Thymus (tissue), 11 donors: ENCODE measurements around the gene KCNG2. TPM values are rescaled to one million over a fixed set of nuclear protein-coding genes. Genes with fewer than 3 reads are reported as not detected.

Experiments
- DNase-seq, 9 donors: peaks; one replicate each; pipeline ENCODE4 v3.0.0-alpha.2; 2013; ENCODE audit warnings: low spot score in 9 of 9, low read depth in 6 of 9, missing footprints in 1 of 9
- H3K27ac ChIP-seq, 2 donors: one replicate each; pipeline ENCODE4 v1.5.1; 2013; ENCODE audit warnings: control low read depth in 1 of 2, low read depth in 1 of 2, low read length in 1 of 2, mild to moderate bottlenecking in 1 of 2, moderate library complexity in 1 of 2
- H3K27me3 ChIP-seq, 2 donors: one replicate each; pipeline ENCODE4 v1.5.1; 2013; ENCODE audit warnings: low read length in 1 of 2; ENCODE audit not compliant: control insufficient read depth in 2 of 2, insufficient read depth in 1 of 2
- H3K36me3 ChIP-seq, 2 donors: one replicate each; pipeline ENCODE4 v1.5.1; 2013; ENCODE audit warnings: low read length in 1 of 2, mild to moderate bottlenecking in 1 of 2, moderate library complexity in 1 of 2; ENCODE audit not compliant: control insufficient read depth in 2 of 2, insufficient read depth in 2 of 2
- H3K4me1 ChIP-seq, 2 donors: one replicate each; pipeline ENCODE4 v1.5.1; 2013; ENCODE audit warnings: low read length in 2 of 2; ENCODE audit not compliant: control insufficient read depth in 2 of 2, insufficient read depth in 2 of 2
- H3K4me3 ChIP-seq, 2 donors: one replicate each; pipeline ENCODE4 v1.5.1; 2013; ENCODE audit warnings: low read length in 2 of 2, control low read depth in 1 of 2, mild to moderate bottlenecking in 1 of 2
- H3K9me3 ChIP-seq, 2 donors: one replicate each; pipeline ENCODE4 v1.5.1; 2013; ENCODE audit warnings: low read length in 1 of 2, mild to moderate bottlenecking in 1 of 2; ENCODE audit not compliant: control insufficient read depth in 2 of 2, insufficient read depth in 1 of 2
- WGBS: extraction: QIAGEN DNeasy Blood & Tissue Kit; methylation state at CpG from one replicate; pipeline ENCODE4 v1.1.7; 2013; 5-methylcytosine and 5-hydroxymethylcytosine counted together
- polyA plus RNA-seq: library from polyadenylated mRNA; stranded (reverse); fragments of 200-250 nt; gene quantifications from one replicate; pipeline ENCODE4 v1.2.3, GENCODE V29; 2013
- total RNA-seq: library from RNA; stranded (reverse); fragments of 120-200 nt; gene quantifications from one replicate; pipeline ENCODE4 v1.2.4, GENCODE V29; 2013
- donor health status: healthy.

KCNG2 gene
- total and polyA plus RNA-seq, 2 donors: 0.14 to 0.19 TPM

DNA sequence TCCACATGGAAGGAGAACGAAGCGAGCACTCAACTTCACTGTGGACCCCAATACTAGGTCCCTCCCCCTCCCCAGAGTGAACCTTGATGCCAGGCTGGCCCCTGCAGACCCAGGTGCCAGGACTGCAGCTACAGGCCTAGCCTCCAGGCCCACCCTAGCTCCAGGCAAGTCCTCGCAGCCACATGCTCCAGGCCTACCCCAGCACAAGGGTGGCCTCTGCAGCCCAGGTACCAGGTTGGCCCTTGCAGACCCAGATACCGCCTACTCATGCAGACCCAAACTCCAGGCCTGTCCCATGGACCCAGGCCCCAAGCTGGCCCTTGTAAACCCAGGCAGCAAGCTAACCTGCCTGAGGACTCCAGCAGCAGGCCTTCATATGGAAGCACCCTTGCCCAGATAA, 44.2 kb downstream of the KCNG2 start:
- Histone ChIP-seq H3K27ac (no peak overlapping the region), H3K4me3 (no peak overlapping the region), H3K9me3 (peaks cover 4 to 5% of the 10 kb centered on the region in 2 donors), H3K27me3 (no peaks in the 10 kb centered on the region), H3K4me1 (no peaks in the 10 kb centered on the region), H3K36me3 (no peaks in the 10 kb centered on the region)
- no peak for DNase-seq
- 96% methylated on average over 4 of the region's 4 CpGs for WGBS

DNA sequence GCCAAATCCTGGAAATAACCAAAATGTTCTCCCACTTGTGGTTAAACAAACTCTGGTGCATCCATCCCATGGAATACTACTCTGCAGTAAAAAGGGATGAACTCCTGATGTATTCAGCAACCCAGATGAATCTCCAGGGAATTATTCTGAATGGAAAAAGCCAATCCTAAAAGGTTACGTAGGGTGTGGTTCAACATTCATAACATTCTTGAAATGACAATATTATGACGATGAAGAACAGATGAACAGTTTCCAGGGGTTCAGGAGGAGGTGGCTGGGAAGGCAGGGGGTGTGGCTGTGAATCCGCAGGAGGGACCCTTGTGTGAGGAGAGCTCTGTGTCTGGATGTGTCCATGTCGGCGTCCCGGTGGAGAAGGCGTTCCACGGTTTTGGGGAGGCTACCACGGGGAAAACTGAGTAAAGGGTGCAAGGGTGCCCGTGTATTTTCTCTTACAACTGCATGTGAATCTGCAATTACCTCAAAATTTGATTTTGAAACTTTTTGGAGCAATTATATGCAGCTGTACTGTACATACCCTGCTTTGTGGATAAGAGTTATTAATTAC, 47.3 kb downstream of the KCNG2 start:
- no peaks in the 10 kb centered on the region for H3K4me1 ChIP-seq
- no peaks in the 10 kb centered on the region for H3K36me3 ChIP-seq
- H3K9me3 ChIP-seq: peaks cover 5 to 6% of the 10 kb centered on the region in 2 donors
- no peak overlapping the region for H3K4me3 ChIP-seq
- 96% methylated on average over 10 of the region's 10 CpGs for WGBS
- no peak overlapping the region for H3K27ac ChIP-seq
- H3K27me3 ChIP-seq: no peaks in the 10 kb centered on the region
- no peak for DNase-seq

DNA sequence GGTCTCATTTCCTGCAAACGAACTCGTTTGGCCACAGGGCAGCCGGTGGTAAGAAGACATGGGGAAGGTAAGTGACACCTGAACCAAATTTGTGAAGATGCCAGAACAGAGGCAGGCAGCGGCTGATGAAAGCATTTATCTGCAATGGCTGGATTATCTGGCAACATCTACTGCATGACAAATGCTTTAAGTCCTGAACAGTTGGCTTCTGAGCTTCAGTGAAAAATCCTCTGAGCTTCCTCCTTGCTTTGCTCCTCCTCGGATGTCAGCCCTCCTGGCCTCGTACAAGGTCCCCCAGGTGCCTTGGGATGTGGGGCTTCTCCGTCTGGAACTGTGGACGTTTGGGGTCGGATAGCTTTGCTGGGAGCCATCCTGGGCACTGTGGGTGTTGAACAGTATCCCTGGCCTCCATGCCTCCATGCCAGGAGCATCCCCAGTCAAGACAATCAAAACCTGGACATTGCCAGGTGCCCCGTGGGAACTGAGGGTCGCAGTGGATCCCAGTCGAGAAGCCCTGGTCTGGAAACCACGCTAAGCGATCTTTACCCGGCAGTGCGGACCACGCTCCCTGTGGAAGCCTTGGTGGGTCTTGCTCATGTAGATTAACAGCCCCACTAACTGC, 49.3 kb downstream of the KCNG2 start:
- peaks cover 1 to 4% of the 10 kb centered on the region in 2 donors for H3K9me3 ChIP-seq
- DNase-seq: no peak
- H3K36me3 ChIP-seq: no peaks in the 10 kb centered on the region
- 90% methylated on average over 17 of the region's 17 CpGs for WGBS
- H3K27ac ChIP-seq: no peak overlapping the region
- H3K27me3 ChIP-seq: no peaks in the 10 kb centered on the region
- H3K4me3 ChIP-seq: no peak overlapping the region
- H3K4me1 ChIP-seq: no peaks in the 10 kb centered on the region

DNA sequence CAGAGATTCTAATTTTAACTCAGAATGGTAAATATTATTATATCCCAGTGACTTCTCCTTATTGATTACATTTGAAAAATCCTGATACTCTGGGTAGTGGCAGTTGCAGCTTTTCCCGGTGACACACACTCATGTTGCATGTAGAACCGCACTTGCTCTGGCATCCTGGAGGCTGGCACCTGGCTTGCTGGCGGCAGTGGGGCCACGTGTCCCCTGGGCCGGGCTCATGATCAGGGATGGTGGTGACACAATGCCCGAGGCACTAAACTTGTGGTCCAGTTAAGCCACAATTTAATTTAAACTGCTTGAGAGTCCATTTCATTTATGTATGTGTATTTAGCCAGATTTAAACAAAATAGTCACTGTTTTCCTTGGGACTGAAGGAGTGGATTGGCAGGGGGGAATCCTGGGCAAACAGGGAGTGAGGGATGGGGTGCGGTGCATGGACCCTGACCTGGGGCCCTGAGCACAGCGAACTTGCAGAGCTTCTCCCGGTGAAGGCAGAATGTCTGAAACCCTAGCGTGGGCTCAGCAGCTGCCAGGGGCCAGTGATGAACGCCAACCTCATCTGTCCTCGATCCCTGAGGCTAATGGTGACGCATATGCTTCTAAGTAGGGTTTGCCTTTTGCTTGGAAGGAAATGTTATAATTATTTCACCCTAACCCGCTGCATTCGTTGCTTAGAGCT, 50.0 kb downstream of the KCNG2 start:
- H3K36me3 ChIP-seq: no peaks in the 10 kb centered on the region
- no peak for DNase-seq
- no peak overlapping the region for H3K27ac ChIP-seq
- H3K4me3 ChIP-seq: no peak overlapping the region
- WGBS: 95% methylated on average over 15 of the region's 15 CpGs
- H3K27me3 ChIP-seq: no peaks in the 10 kb centered on the region
- no peaks in the 10 kb centered on the region for H3K4me1 ChIP-seq
- H3K9me3 ChIP-seq: peaks cover 0 to 4% of the 10 kb centered on the region in 2 donors

DNA sequence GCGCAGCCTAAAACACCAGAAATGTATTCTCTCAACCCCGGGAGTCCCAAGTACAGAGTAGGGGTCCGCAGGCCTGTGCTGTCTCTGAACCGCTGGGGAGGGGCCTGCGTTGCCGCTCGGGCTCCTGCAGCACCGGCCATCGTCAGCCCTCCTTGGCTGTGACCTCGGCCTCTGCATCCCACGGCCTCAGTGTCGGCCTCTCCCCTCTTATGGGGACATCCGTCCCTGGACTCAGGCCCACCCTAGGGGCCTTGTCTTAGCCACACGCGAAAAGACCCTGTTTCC, 50.5 kb downstream of the KCNG2 start:
- Histone ChIP-seq H3K27me3 (no peaks in the 10 kb centered on the region), H3K4me1 (no peaks in the 10 kb centered on the region), H3K36me3 (no peaks in the 10 kb centered on the region), H3K27ac (no peak overlapping the region), H3K4me3 (no peak overlapping the region), H3K9me3 (peaks cover 0 to 4% of the 10 kb centered on the region in 2 donors)
- DNase-seq: no peak
- 98% methylated on average over 15 of the region's 15 CpGs for WGBS

DNA sequence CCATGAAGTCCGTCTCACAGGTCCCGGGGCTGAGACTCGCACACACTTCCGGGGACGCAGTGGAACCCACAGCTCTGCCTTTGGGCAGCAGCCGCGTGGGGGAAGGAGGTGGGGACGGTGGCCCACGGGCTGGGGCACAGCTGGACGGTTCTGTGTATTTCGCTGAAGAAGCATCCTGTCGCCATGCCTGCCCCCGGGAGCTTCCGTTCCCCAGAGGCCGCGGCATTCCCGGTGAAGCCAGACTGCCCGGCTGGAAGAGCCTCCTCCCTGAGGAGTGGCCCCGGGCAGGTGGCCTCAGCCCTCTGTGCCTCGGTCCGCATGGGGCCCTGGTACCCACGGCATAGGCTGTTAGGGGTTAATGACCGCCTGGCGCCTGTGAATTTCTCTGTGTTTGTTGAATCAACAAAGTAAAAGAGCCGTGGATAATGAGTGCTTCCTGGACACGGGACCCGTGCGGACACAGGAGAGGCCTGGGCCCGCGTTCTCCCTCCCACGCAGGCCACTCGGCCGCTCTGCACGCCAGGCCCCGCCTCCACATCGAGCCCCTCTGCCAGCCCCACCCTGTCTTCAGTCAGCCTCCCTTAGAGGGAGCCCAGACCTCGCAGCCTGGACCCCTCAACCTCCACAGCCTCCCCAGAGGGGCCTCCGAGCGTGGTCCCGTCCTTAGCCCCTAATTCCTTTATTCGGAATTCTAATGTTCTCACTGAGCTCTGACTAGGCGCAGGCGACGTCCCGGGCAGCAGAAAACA, 51.0 kb downstream of the KCNG2 start:
- Histone ChIP-seq H3K4me3 (no peak overlapping the region), H3K27ac (no peak overlapping the region), H3K9me3 (peaks cover 0 to 4% of the 10 kb centered on the region in 2 donors), H3K4me1 (no peaks in the 10 kb centered on the region), H3K27me3 (no peaks in the 10 kb centered on the region), H3K36me3 (no peaks in the 10 kb centered on the region)
- DNase-seq: no peak
- 93% methylated on average over 45 of the region's 45 CpGs for WGBS

DNA sequence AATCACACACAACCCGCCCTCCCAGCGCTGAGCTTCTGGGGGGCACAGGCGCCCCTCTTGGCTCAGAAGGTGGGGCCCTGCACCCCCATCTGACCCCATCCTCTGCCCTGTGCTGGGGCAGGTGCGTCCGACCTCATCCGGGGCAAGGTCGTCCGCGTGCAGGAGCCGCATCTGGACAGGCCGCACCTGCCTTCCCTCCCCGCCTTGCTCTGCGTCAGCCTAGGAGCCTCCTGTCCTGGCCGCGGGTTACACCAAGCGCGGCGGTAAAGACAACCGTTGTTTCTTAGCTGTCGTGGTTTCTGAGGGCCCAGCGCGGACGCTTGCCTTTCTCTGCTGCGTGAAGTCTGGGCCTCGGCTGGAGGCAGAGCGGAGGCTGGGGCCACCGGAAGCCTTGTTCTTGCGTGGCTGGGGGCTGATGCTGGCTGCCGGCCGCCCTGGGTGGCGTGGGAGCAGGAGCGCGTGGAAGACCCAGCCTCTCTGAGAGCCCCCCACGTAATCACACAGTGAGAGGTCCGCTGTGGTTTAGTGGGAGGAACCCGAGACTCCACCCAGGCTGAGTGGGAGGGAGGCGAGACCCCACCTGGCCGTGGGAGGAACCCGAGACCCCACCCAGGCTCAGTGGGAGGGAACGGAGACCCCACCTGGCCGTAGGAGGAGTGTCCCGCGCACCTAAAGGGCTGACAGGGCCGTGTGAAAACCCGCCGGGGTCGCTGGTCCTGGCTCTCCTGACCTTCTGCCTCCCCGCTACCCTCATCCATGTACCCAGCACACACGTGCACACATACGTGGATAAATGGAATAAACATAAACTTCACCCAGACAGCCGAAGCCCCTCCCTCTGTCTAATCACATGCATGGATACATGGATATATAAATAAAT, 51.8 kb downstream of the KCNG2 start:
- no peak overlapping the region for H3K4me3 ChIP-seq
- no peaks in the 10 kb centered on the region for H3K36me3 ChIP-seq
- 95% methylated on average over 51 of the region's 51 CpGs for WGBS
- H3K4me1 ChIP-seq: no peaks in the 10 kb centered on the region
- H3K27ac ChIP-seq: no peak overlapping the region
- no peaks in the 10 kb centered on the region for H3K27me3 ChIP-seq
- peaks cover 0 to 4% of the 10 kb centered on the region in 2 donors for H3K9me3 ChIP-seq
- no peak for DNase-seq

DNA sequence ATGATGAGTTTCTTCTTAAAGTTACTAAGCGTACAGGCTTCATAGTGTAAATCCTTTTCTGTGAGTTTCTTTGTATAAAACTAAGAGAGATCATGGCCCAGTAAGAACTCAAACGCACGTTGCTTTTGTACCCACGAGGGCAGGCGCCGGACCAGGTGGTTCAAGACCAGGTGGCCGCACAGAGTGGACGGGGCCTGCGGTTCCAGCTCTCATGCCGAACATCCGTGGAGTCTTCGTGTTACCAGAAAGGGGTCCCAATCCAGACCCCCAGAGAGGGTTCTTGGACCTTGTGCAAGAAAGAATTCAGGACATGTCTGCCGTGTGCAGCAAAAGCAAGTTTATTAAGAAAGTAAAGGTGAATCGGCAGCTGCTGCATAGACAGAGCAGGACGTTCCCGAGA, 53.0 kb downstream of the KCNG2 start:
- no peaks in the 10 kb centered on the region for H3K36me3 ChIP-seq
- no peaks in the 10 kb centered on the region for H3K4me1 ChIP-seq
- WGBS: 96% methylated on average over 16 of the region's 16 CpGs
- peaks cover 0 to 2% of the 10 kb centered on the region in 2 donors for H3K9me3 ChIP-seq
- H3K27me3 ChIP-seq: no peaks in the 10 kb centered on the region
- H3K4me3 ChIP-seq: no peak overlapping the region
- no peak for DNase-seq
- no peak overlapping the region for H3K27ac ChIP-seq
